ENCODE data around the gene EGFLAM.

GRCh38 chr5:38376404-38376803 lies 118.0 kb downstream of the EGFLAM start:
- TF ChIP-seq CTCF (IDR thresholded peaks at IDR 0.05) (no peak), POLR2A (IDR thresholded peaks at IDR 0.05) (no peak)
